Neutrophil (primary cell): ENCODE measurements around the gene SV2B.

ENCODE experiments used
- H3K27ac ChIP-seq: fragments of 200-600 bp; sonication (generic); 2 replicates; pipeline ENCODE4 v1.5.1; 2016; ENCODE audit warnings: mild to moderate bottlenecking, moderate library complexity
- H3K27me3 ChIP-seq: fragments of 200-600 bp; sonication (generic); 2 replicates; pipeline ENCODE4 v1.6.0; 2016; ENCODE audit warnings: mild to moderate bottlenecking
- H3K36me3 ChIP-seq: fragments of 200-600 bp; sonication (generic); 2 replicates; pipeline ENCODE4 v1.5.1; 2017
- H3K4me1 ChIP-seq, 2 experiments: fragments of 200-600 bp in 1 of 2; sonication (generic) in 1 of 2; 1 replicate in 1 of 2; 2 replicates in 1 of 2; pipeline versions ENCODE4 v1.5.1 to v1.6.1; 2013 to 2016; ENCODE audit warnings: low read depth in 1 of 2, low read length in 1 of 2, mild to moderate bottlenecking in 1 of 2, moderate library complexity in 1 of 2; ENCODE audit not compliant: control insufficient read depth in 1 of 2, insufficient read depth in 1 of 2
- H3K4me3 ChIP-seq, 2 experiments: fragments of 200-600 bp in 1 of 2; sonication (generic) in 1 of 2; 1 replicate in 1 of 2; 2 replicates in 1 of 2; pipeline ENCODE4 v1.5.1; 2013 to 2016; ENCODE audit warnings: low read depth in 1 of 2, low read length in 1 of 2, mild to moderate bottlenecking in 1 of 2, moderate library complexity in 1 of 2
- H3K9me3 ChIP-seq: fragments of 200-600 bp; sonication (generic); 2 replicates; pipeline ENCODE4 v1.5.1; 2016
- TF ChIP-seq, protein P1 (sequence below): fragments of 200-600 bp; sonication (generic); IDR thresholded peaks from 2 replicates; pipeline ENCODE4 v1.5.1; 2016; ENCODE audit warnings: antibody characterized with exemption

The SV2B gene

DNA sequence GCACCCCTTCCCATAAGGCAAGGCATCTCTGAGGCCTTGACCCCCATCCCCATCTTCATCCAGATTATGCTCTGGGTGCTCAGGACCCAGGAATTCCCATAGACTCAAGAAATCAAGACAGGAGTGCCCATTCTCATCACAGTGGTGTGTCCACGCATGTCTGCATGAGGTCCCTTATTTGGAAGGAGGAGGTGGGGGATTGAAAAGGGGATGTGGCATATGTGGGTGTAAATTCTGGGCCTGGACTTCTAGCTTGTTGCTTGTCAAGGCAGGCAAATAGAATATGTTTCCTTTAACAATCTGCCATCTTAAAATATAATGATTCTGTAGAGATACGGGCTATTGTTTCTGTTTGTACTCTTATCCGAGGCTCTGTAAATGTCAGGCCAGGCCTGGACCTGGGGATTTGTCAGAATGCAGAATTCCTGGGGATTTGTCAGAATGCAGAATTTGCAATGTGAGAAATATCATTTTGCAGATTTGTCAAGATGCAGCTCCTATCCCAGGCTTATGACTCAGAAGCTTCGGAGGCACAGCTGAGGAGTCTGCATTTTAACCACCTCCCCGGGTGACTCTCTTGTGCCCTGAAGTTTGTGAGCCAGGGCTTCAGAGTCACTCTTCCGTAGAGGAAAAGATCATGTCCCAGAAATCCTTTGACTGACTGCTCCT lies 157.8 kb downstream of the SV2B start:
- Histone ChIP-seq H3K27ac (no peak overlapping the region), H3K9me3 (no peaks in the 10 kb centered on the region), H3K4me1 (peaks cover 53 to 60% of the 10 kb centered on the region in 2 experiments), H3K36me3 (no peaks in the 10 kb centered on the region), H3K27me3 (no peaks in the 10 kb centered on the region), H3K4me3 (no peak overlapping the region)
- TF ChIP-seq, protein P1, sequence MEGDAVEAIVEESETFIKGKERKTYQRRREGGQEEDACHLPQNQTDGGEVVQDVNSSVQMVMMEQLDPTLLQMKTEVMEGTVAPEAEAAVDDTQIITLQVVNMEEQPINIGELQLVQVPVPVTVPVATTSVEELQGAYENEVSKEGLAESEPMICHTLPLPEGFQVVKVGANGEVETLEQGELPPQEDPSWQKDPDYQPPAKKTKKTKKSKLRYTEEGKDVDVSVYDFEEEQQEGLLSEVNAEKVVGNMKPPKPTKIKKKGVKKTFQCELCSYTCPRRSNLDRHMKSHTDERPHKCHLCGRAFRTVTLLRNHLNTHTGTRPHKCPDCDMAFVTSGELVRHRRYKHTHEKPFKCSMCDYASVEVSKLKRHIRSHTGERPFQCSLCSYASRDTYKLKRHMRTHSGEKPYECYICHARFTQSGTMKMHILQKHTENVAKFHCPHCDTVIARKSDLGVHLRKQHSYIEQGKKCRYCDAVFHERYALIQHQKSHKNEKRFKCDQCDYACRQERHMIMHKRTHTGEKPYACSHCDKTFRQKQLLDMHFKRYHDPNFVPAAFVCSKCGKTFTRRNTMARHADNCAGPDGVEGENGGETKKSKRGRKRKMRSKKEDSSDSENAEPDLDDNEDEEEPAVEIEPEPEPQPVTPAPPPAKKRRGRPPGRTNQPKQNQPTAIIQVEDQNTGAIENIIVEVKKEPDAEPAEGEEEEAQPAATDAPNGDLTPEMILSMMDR: no peak

DNA sequence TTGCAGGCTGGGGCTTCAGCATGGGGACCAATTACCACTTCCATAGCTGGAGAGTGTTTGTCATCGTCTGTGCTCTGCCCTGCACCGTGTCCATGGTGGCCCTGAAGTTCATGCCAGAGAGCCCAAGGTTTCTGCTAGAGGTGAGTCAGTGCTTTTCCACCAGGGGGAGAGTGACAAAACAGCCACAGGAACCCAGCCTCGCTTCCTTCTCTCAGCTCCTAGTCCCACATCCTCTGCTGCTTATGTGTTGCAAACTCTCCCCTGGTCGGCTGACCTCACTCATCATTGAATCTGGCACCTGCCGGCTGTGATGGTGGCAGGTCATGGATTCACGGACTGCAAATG lies 158.3 kb downstream of the SV2B start:
- no peaks in the 10 kb centered on the region for H3K36me3 ChIP-seq
- TF ChIP-seq, protein P1: no peak
- no peak overlapping the region for H3K27ac ChIP-seq
- H3K4me1 ChIP-seq: peaks cover 55 to 60% of the 10 kb centered on the region in 2 experiments
- no peak overlapping the region for H3K4me3 ChIP-seq
- no peaks in the 10 kb centered on the region for H3K9me3 ChIP-seq
- H3K27me3 ChIP-seq: no peaks in the 10 kb centered on the region

DNA sequence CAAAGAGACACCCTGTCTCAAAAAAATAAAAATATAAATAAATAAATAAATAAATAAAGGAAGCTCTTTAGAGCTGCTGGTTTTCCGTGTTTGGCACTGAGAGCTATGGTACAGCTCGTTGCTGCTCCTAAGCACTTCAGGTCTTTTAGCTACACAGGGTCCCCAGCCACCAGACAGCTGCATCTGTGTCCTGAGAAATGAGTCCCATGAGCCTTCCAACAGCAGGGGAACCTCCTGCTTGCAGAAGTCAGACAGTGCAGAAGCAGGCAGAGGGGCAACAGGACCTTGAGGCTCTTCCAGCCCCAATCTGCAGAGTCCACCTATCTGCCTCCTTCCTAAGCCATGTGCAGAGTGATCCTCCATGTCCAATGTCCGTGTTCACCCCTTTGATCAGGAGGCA lies 159.0 kb downstream of the SV2B start:
- Histone ChIP-seq H3K27ac (no peak overlapping the region), H3K4me3 (no peak overlapping the region), H3K9me3 (no peaks in the 10 kb centered on the region), H3K36me3 (no peaks in the 10 kb centered on the region), H3K27me3 (no peaks in the 10 kb centered on the region), H3K4me1 (peaks cover 57 to 61% of the 10 kb centered on the region in 2 experiments)
- TF ChIP-seq, protein P1: no peak

DNA sequence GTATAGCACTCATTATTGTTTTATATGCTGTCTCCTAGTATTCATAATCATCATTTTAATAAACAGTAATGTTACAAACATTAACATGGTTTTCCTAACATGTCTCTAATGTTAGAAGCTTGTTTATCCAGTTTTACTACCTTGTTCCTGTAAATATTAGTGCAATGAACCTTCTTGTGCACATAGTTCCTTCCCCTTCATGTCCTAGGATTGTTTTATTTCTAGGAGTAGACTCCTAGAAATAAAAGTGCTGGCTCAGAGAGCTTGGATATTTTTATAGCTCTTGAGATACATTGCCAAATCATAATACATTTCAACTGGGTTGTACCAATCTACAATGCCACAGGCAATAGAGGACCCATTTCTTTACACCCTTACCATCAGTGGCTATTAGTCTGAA lies 161.3 kb downstream of the SV2B start:
- H3K4me1 ChIP-seq: peaks cover 50 to 56% of the 10 kb centered on the region in 2 experiments
- no peaks in the 10 kb centered on the region for H3K27me3 ChIP-seq
- H3K27ac ChIP-seq: no peak overlapping the region
- no peaks in the 10 kb centered on the region for H3K36me3 ChIP-seq
- H3K9me3 ChIP-seq: no peaks in the 10 kb centered on the region
- TF ChIP-seq, protein P1: no peak
- no peak overlapping the region for H3K4me3 ChIP-seq

DNA sequence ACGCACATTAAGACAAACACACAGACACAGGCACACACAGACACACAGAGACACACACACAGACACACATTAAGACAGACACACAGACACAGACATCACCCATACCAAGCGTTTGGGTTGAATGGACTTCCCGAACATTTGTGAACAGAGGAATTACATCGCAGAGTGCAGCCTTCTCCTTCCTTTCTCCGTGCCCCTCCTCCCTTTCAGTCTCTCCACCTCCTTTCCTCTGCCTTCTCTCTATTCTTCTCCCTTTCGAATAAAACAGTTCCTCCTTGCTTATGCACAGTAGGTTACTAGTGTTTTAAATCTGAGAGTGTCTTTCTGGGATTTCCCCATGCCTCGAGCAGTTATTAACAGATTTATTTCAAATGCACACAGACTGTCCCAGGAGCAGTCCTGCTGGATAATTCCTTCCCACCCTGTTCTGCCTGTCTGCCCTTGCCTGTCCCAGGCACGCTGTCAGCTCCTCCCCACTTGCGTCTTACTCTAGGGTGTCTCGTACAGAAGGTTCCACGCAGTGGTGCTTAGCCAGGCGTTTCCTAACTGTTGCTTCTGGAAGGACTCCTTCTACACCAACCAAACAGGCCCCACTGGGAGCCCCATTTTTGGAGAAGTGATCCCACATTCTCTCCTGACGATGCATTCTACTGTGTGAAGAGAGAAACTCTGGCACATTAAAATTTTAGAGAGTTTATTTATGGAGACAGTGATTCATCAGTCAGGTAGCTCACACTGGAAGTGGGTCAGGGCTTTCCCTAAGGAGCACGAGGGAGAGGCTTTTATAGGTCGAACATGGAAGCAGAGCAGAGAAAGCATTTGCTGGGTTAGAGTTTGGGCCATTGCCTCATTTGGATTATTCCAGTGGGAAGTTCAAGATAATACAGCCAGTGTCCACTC lies 163.8 kb downstream of the SV2B start:
- TF ChIP-seq, protein P1: no peak
- Histone ChIP-seq H3K4me3 (no peak overlapping the region), H3K4me1 (peaks cover 28 to 33% of the 10 kb centered on the region in 2 experiments)

More for the DNA sequence above, 163.8 kb downstream of the SV2B start:
- no peaks in the 10 kb centered on the region for H3K36me3 ChIP-seq
- H3K9me3 ChIP-seq: no peaks in the 10 kb centered on the region
- H3K27me3 ChIP-seq: no peaks in the 10 kb centered on the region
- H3K27ac ChIP-seq: no peak overlapping the region
